ENCODE data around the gene PACSIN3. TPM values are rescaled to one million over a fixed set of nuclear protein-coding genes. Genes with fewer than 3 reads are reported as not detected.

Gene PACSIN3
- total and polyA plus RNA-seq, 2 of the 8 experiments (the other 6 are each of a cell fraction or from before 2014, with no cell fraction given), result 23.8 to 47.2 TPM

GRCh38 chr11:47160753-47161133 is 25.5 kb downstream of the PACSIN3 start (continued):
- TF ChIP-seq HDAC6 (IDR thresholded peaks at IDR 0.05; ENCODE audit: low read depth, low read length) (no peak), TCF12 (IDR thresholded peaks at IDR 0.05; ENCODE audit: low read depth, low read length) (no peak), POLR2AphosphoS5 (IDR thresholded peaks at IDR 0.05; ENCODE audit: low read depth, low read length) (0 out of 2 replicates have a peak, but pooled peaks have one; percentile 16), RAD21 (IDR thresholded peaks at IDR 0.05 in 1 of 2, conservative IDR thresholded peaks at IDR 0.05 in 1 of 2; ENCODE audit: low read depth in 2 of 2, low read length in 2 of 2) (no peak), GABPA (IDR thresholded peaks at IDR 0.05; ENCODE audit: borderline replicate concordance, insufficient read depth, low read length) (no peak), SRF (IDR thresholded peaks at IDR 0.05; ENCODE audit: low read depth, low read length) (no peak), BRCA1 (IDR thresholded peaks at IDR 0.05; ENCODE audit: low read depth, low read length) (no peak), TAF7 (optimal IDR thresholded peaks at IDR 0.05; ENCODE audit: borderline replicate concordance, low read depth, low read length) (no peak), JUN (IDR thresholded peaks at IDR 0.05; ENCODE audit: low read depth, low read length) (no peak), JUND (IDR thresholded peaks at IDR 0.05; ENCODE audit: low read length) (no peak), NRF1 (IDR thresholded peaks at IDR 0.05; ENCODE audit: low read depth, low read length) (no peak), TEAD4 (IDR thresholded peaks at IDR 0.05; ENCODE audit: low read depth, low read length) (no peak), HDAC2 (IDR thresholded peaks at IDR 0.05; ENCODE audit: borderline replicate concordance in 1 of 2, low read depth in 2 of 2, low read length in 2 of 2) (no peak), SP4 (IDR thresholded peaks at IDR 0.05; ENCODE audit: low read length) (no peak), RNF2 (IDR thresholded peaks at IDR 0.05; ENCODE audit: borderline replicate concordance, low read depth, low read length, missing control alignments, poor library complexity, severe bottlenecking) (no peak), CEBPB (IDR thresholded peaks at IDR 0.05; ENCODE audit: low read depth, low read length) (no peak), MAFK (IDR thresholded peaks at IDR 0.05; ENCODE audit: low read depth, low read length) (no peak)
